HG03565 (cell line): ENCODE measurements around the gene ZKSCAN4.

Source experiments
- ATAC-seq: cut with Tn5 transposase; IDR thresholded peaks from one replicate; pipeline ENCODE4 v1.9.1; 2021; ENCODE audit warnings: mild to moderate bottlenecking, moderate library complexity; ENCODE audit not compliant: unreplicated experiment

The ZKSCAN4 gene

GRCh38 chr6:28209753-28210535 lies 42.1 kb downstream of the ZKSCAN4 start:
- no peak for ATAC-seq

GRCh38 chr6:28208111-28208659 lies 43.9 kb downstream of the ZKSCAN4 start:
- no peak for ATAC-seq

- ATAC-seq: no peak
Measured at GRCh38 chr6:28207510-28208110, 44.5 kb downstream of the ZKSCAN4 start.

- no peak for ATAC-seq
Measured at GRCh38 chr6:28206928-28207509, 45.0 kb downstream of the ZKSCAN4 start.

- ATAC-seq: no peak
Measured at GRCh38 chr6:28206527-28206926, 45.5 kb downstream of the ZKSCAN4 start.

- no peak for ATAC-seq
Measured at GRCh38 chr6:28205879-28206278, 46.2 kb downstream of the ZKSCAN4 start.

GRCh38 chr6:28203201-28203600 lies 48.9 kb downstream of the ZKSCAN4 start:
- no peak for ATAC-seq

GRCh38 chr6:28200020-28200419 lies 52.0 kb downstream of the ZKSCAN4 start:
- ATAC-seq: no peak
